Measurements from ENCODE around the gene CCDC27.

DNA sequence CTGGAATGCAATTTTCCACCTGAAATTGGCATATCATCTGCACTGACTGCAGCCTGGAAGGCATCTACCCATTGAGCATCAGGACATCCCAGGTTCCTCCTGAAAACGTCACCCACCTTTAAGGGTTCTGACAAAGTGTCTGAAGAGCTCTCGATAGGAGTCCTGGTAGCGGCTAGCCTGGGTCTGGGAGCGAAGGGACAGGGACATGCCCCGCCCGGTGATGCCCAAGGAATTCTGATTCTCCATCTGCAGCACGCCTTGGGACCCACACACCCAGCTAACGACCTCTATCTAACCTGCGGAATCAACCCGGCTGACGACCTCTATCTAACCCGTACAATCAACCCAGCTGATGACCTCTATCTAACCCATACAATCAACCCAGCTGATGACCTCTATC is 13.3 kb upstream of the CCDC27 start:
- no peak for TF ChIP-seq ZNF423 (CRISPR knock-in tag; IDR thresholded peaks at IDR 0.05)
- TF ChIP-seq CTCF (IDR thresholded peaks at IDR 0.05) = no peak
- no peak for TF ChIP-seq FOXP4 (CRISPR knock-in tag; IDR thresholded peaks at IDR 0.05)
- TF ChIP-seq TCF7 (CRISPR knock-in tag; IDR thresholded peaks at IDR 0.05; ENCODE audit: low read depth) = no peak
